Heart left ventricle (tissue), 13 donors: ENCODE results near the gene ABCC5.

Source experiments
- CTCF ChIP-seq, 12 donors: fragments of 200-600 bp; sonication (generic) in 4 of 12; IDR thresholded peaks; one replicate each; pipeline versions ENCODE4 v1.5.0 to v1.8.0; 2018 to 2022; ENCODE audit warnings: antibody characterized with exemption in 12 of 12, mild to moderate bottlenecking in 5 of 12
- POLR2A ChIP-seq, 2 donors: fragments of 450-650 bp; IDR thresholded peaks; one replicate each; pipeline ENCODE4 v1.6.1; 2017; ENCODE audit warnings: antibody characterized with exemption in 2 of 2, mild to moderate bottlenecking in 2 of 2, moderate library complexity in 2 of 2
- donor health status: ischemic (EF 13 %, LVEDD 7.1; RV severe dilation, severe dysfunction).
- donor health status: DM: no; HTN: yes; CAD: no.
- donor health status: DM: no; HTN: no; CAD: no.
- donor health status: ischemic (EF 25% LVEDD 6.9; RV normal size, moderate dysfunction).
- donor health status: ischemic (EF 25% LVEDD 5.7; RV mildly dilated, moderate dysfunction).
- donor health status: ischemic (EF 35%, LVEDD 5.7; RV mildly dilated, moderate dysfunction).
- donor health status: nonischemic (EF 11% LVEDD 7.7; RV severe dilation, severe dysfunction).
- donor health status: DM: yes; HTN: yes; CAD: no.
- donor health status: PGD.
- donor health status: ischemic (EF 29% LVEDD 5.4; RV normal size, mild dysfunction).
- donor health status: nonischemic (EF 23%, LVEDD 6.1; RV moderate dilation, normal function).

GRCh38 chr3:183879243-183879642 lies 138.4 kb downstream of the ABCC5 start:
- TF ChIP-seq CTCF (IDR thresholded peaks at IDR 0.05) = no peak
- no peak for TF ChIP-seq POLR2A (IDR thresholded peaks at IDR 0.05)
